OCI-M1 (cell line): Measurements from ENCODE around the gene FMN1.

Experiments
- DNase-seq: peaks from one replicate; lab custom pipeline; 2025; lab: John Stamatoyannopoulos, UW

FMN1 gene

GRCh38 chr15:32919749-32920414, 274.6 kb downstream of the FMN1 start:
- no peak for DNase-seq

GRCh38 chr15:32918547-32918946, 276.0 kb downstream of the FMN1 start:
- no peak for DNase-seq

GRCh38 chr15:32910839-32911238, 283.7 kb downstream of the FMN1 start:
- no peak for DNase-seq

- no peak for DNase-seq
Observed at GRCh38 chr15:32909431-32909830, 285.1 kb downstream of the FMN1 start.

GRCh38 chr15:32908872-32909271, 285.6 kb downstream of the FMN1 start:
- DNase-seq: no peak

GRCh38 chr15:32908135-32908801, 286.2 kb downstream of the FMN1 start:
- peak; percentile 45 for DNase-seq

GRCh38 chr15:32905481-32905880, 289.0 kb downstream of the FMN1 start:
- DNase-seq: no peak

- DNase-seq: no peak
Observed at GRCh38 chr15:32904448-32904847, 290.1 kb downstream of the FMN1 start.

GRCh38 chr15:32903591-32904290, 290.8 kb downstream of the FMN1 start:
- DNase-seq: no peak

GRCh38 chr15:32901995-32902394, 292.5 kb downstream of the FMN1 start:
- no peak for DNase-seq

- no peak for DNase-seq
Observed at GRCh38 chr15:32901192-32901591, 293.3 kb downstream of the FMN1 start.

GRCh38 chr15:32899126-32899596, 295.4 kb downstream of the FMN1 start:
- no peak for DNase-seq

GRCh38 chr15:32898414-32898813, 296.1 kb downstream of the FMN1 start:
- DNase-seq: no peak

- DNase-seq: no peak
Observed at GRCh38 chr15:32893421-32893820, 301.1 kb downstream of the FMN1 start.

GRCh38 chr15:32889214-32889613, 305.3 kb downstream of the FMN1 start:
- no peak for DNase-seq

- no peak for DNase-seq
Observed at GRCh38 chr15:32888221-32888761, 306.2 kb downstream of the FMN1 start.

GRCh38 chr15:32887090-32887489, 307.4 kb downstream of the FMN1 start:
- DNase-seq: no peak

- no peak for DNase-seq
Observed at GRCh38 chr15:32886459-32886858, 308.1 kb downstream of the FMN1 start.

- DNase-seq: no peak
Observed at GRCh38 chr15:32885713-32886112, 308.8 kb downstream of the FMN1 start.

GRCh38 chr15:32884146-32884545, 310.4 kb downstream of the FMN1 start:
- no peak for DNase-seq

GRCh38 chr15:32882955-32883354, 311.6 kb downstream of the FMN1 start:
- no peak for DNase-seq

GRCh38 chr15:32881528-32881927, 313.0 kb downstream of the FMN1 start:
- DNase-seq: no peak

- DNase-seq: no peak
Observed at GRCh38 chr15:32880642-32881041, 313.9 kb downstream of the FMN1 start.
